Measurements from ENCODE around the gene FBXL7. TPM values are rescaled to one million over a fixed set of nuclear protein-coding genes. Genes with fewer than 3 reads are reported as not detected.

FBXL7 gene
- total RNA-seq, 1 donor from 2014 or later, result not detected

- intact Hi-C loops (cut with micrococcal nuclease), result no loop called here
These were observed 257.6 kb downstream of the FBXL7 start for GRCh38 chr5:15757619-15758018.

GRCh38 chr5:15762668-15763067 lies 262.7 kb downstream of the FBXL7 start:
- intact Hi-C loops (cut with micrococcal nuclease), result no loop called here

- intact Hi-C loops (cut with micrococcal nuclease), result no loop called here
These were observed 263.8 kb downstream of the FBXL7 start for GRCh38 chr5:15763754-15764153.

GRCh38 chr5:15768936-15769335 lies 269.0 kb downstream of the FBXL7 start:
- intact Hi-C loops (cut with micrococcal nuclease), result no loop called here

- intact Hi-C loops (cut with micrococcal nuclease), result no loop called here
These were observed 272.2 kb downstream of the FBXL7 start for GRCh38 chr5:15772131-15772530.

GRCh38 chr5:15774632-15775031 lies 274.7 kb downstream of the FBXL7 start:
- intact Hi-C loops (cut with micrococcal nuclease), result no loop called here

GRCh38 chr5:15776346-15776745 lies 276.4 kb downstream of the FBXL7 start:
- intact Hi-C loops (cut with micrococcal nuclease), result no loop called here

- intact Hi-C loops (cut with micrococcal nuclease), result no loop called here
These were observed 283.8 kb downstream of the FBXL7 start for GRCh38 chr5:15783734-15784133.

- intact Hi-C loops (cut with micrococcal nuclease), result no loop called here
These were observed 285.6 kb downstream of the FBXL7 start for GRCh38 chr5:15785531-15785981.

- intact Hi-C loops (cut with micrococcal nuclease), result no loop called here
These were observed 286.3 kb downstream of the FBXL7 start for GRCh38 chr5:15786326-15786725.

- intact Hi-C loops (cut with micrococcal nuclease), result no loop called here
These were observed 286.9 kb downstream of the FBXL7 start for GRCh38 chr5:15786884-15787283.

- intact Hi-C loops (cut with micrococcal nuclease), result no loop called here
These were observed 287.7 kb downstream of the FBXL7 start for GRCh38 chr5:15787681-15788080.

GRCh38 chr5:15789642-15790041 lies 289.7 kb downstream of the FBXL7 start:
- intact Hi-C loops (cut with micrococcal nuclease), result no loop called here

- intact Hi-C loops (cut with micrococcal nuclease), result no loop called here
These were observed 290.6 kb downstream of the FBXL7 start for GRCh38 chr5:15790446-15791018.

GRCh38 chr5:15791274-15791673 lies 291.3 kb downstream of the FBXL7 start:
- intact Hi-C loops (cut with micrococcal nuclease), result no loop called here

GRCh38 chr5:15791859-15792258 lies 291.9 kb downstream of the FBXL7 start:
- intact Hi-C loops (cut with micrococcal nuclease), result no loop called here

- intact Hi-C loops (cut with micrococcal nuclease), result no loop called here
These were observed 294.3 kb downstream of the FBXL7 start for GRCh38 chr5:15794052-15794985.

GRCh38 chr5:15796096-15796495 lies 296.1 kb downstream of the FBXL7 start:
- intact Hi-C loops (cut with micrococcal nuclease), result no loop called here

- intact Hi-C loops (cut with micrococcal nuclease), result no loop called here
These were observed 296.6 kb downstream of the FBXL7 start for GRCh38 chr5:15796557-15796956.

GRCh38 chr5:15797116-15797515 lies 297.1 kb downstream of the FBXL7 start:
- intact Hi-C loops (cut with micrococcal nuclease), result no loop called here

- intact Hi-C loops (cut with micrococcal nuclease), result no loop called here
These were observed 298.0 kb downstream of the FBXL7 start for GRCh38 chr5:15798006-15798405.

GRCh38 chr5:15799014-15799413 lies 299.0 kb downstream of the FBXL7 start:
- intact Hi-C loops (cut with micrococcal nuclease), result no loop called here

- intact Hi-C loops (cut with micrococcal nuclease), result no loop called here
These were observed 299.6 kb downstream of the FBXL7 start for GRCh38 chr5:15799612-15800011.
